HepG2 (cell line): ENCODE measurements around the gene FOLR1. TPM values are rescaled to one million over a fixed set of nuclear protein-coding genes. Genes with fewer than 3 reads are reported as not detected.
A peak's percentile ranks its signal among the peaks of the same experiment; 100 is the strongest.

Experiments used
- AGO2 ChIP-seq: fragments of 200-400 bp; formaldehyde crosslinking; optimal IDR thresholded peaks from 2 replicates; pipeline ENCODE3; 2017; ENCODE audit warnings: mild to moderate bottlenecking, low read depth, low read length, moderate library complexity
- CTCF ChIP-seq: sonication (generic); formaldehyde crosslinking; IDR thresholded peaks from 2 replicates; pipeline ENCODE4 v1.5.0; 2020; ENCODE audit warnings: mild to moderate bottlenecking, missing genetic modification reagents, moderate library complexity
- FOXP4 ChIP-seq: sonication (generic); formaldehyde crosslinking; IDR thresholded peaks from 2 replicates; pipeline ENCODE4 v1.4.0; 2020; ENCODE audit warnings: missing genetic modification reagents
- NFKBIZ ChIP-seq: IDR thresholded peaks from 2 replicates; pipeline ENCODE4 v1.6.1; 2018; ENCODE audit warnings: missing genetic modification reagents, missing compliant biosample characterization
- RAD21 ChIP-seq: fragments of 450-650 bp; formaldehyde crosslinking; IDR thresholded peaks from 2 replicates; pipeline ENCODE4 v1.5.0; 2020; ENCODE audit warnings: mild to moderate bottlenecking
- RBFOX2 ChIP-seq: fragments of 200-400 bp; formaldehyde crosslinking; IDR thresholded peaks from 2 replicates; pipeline ENCODE4 v1.6.1; 2017; ENCODE audit warnings: low read depth, mild to moderate bottlenecking, low read length
- SALL1 ChIP-seq: sonication (generic); formaldehyde crosslinking; IDR thresholded peaks from 2 replicates; pipeline ENCODE4 v1.8.0; 2022; ENCODE audit warnings: mild to moderate bottlenecking, missing genetic modification reagents
- SMAD3 ChIP-seq: sonication (generic); formaldehyde crosslinking; IDR thresholded peaks from 2 replicates; pipeline ENCODE4 v1.4.0; 2020; ENCODE audit warnings: missing genetic modification reagents
- SMC3 ChIP-seq: IDR thresholded peaks from 2 replicates; pipeline ENCODE4 v1.6.1; 2011; ENCODE audit warnings: low read length, improper control_type of control experiment
- ZBTB33 ChIP-seq: sonication (generic); formaldehyde crosslinking; IDR thresholded peaks from 2 replicates; pipeline ENCODE4 v1.4.0; 2020; ENCODE audit warnings: missing genetic modification reagents
- ZFP36L2 ChIP-seq: sonication (generic); formaldehyde crosslinking; IDR thresholded peaks from 2 replicates; pipeline ENCODE4 v1.4.0; 2020; ENCODE audit warnings: missing genetic modification reagents
- ZNF10 ChIP-seq: sonication (generic); formaldehyde crosslinking; IDR thresholded peaks from 2 replicates; pipeline ENCODE4 v1.4.0; 2020; ENCODE audit warnings: mild to moderate bottlenecking, low read depth, missing genetic modification reagents, borderline replicate concordance
- ZNF496 ChIP-seq: sonication (generic); formaldehyde crosslinking; IDR thresholded peaks from 2 replicates; pipeline ENCODE4 v1.8.1; 2023; ENCODE audit warnings: mild to moderate bottlenecking, moderate library complexity, missing genetic modification reagents; ENCODE audit not compliant: insufficient replicate concordance
- polyA plus RNA-seq, 8 experiments: library from polyadenylated mRNA; depleted of rRNA in 3 of 8; stranded (reverse) in 7 of 8; unstranded in 1 of 8; fragments of >200 nt; fragmentation: Illumina TruSeq in 4 of 8; extraction: Trizol in 4 of 8; gene quantifications; 2 replicates each; pipeline versions ENCODE4 v1.2.1 to v1.2.3, GENCODE V29; 2011 to 2016; ENCODE audit warnings: low read depth in 4 of 8, missing spikeins in 1 of 8, mixed read lengths in 1 of 8; ENCODE audit not compliant: insufficient read depth in 1 of 8
- total RNA-seq, 5 experiments: library from RNA; depleted of rRNA; stranded (reverse); fragments of >200 nt; fragmentation: Illumina TruSeq; extraction: Trizol; gene quantifications; 2 replicates each; pipeline ENCODE4 v1.2.3, GENCODE V29; 2016; ENCODE audit warnings: low read depth in 1 of 5
- TF ChIP-seq, protein P1 (sequence below): sonication (generic); formaldehyde crosslinking; IDR thresholded peaks from 2 replicates; pipeline ENCODE4 v1.8.0; 2022; ENCODE audit warnings: low read depth, missing genetic modification reagents
- TF ChIP-seq, protein P2 (sequence below): sonication (generic); formaldehyde crosslinking; IDR thresholded peaks from 2 replicates; pipeline ENCODE4 v1.5.1; 2020; ENCODE audit warnings: missing genetic modification reagents, mild to moderate bottlenecking, borderline replicate concordance
- TF ChIP-seq, protein P3 (sequence below): sonication (generic); formaldehyde crosslinking; IDR thresholded peaks from 2 replicates; pipeline ENCODE4 v1.4.0; 2020; ENCODE audit warnings: missing genetic modification reagents, borderline replicate concordance

Gene FOLR1
- total and polyA plus RNA-seq, 2 of the 13 experiments (the other 11 are each of a cell fraction or from before 2014, with no cell fraction given) = 0.20 TPM; not detected in 1

- TF ChIP-seq CTCF (CRISPR knock-in tag) (peak; percentile 80), SMC3 (peak; percentile 52), ZBTB33 (peak; percentile 100), NFKBIZ (CRISPR knock-in tag) (no peak), ZNF10 (CRISPR knock-in tag) (no peak), ZNF496 (CRISPR knock-in tag) (no peak), FOXP4 (no peak), RBFOX2 (peak; percentile 28), SALL1 (CRISPR knock-in tag) (0 out of 2 replicates have a peak, but pooled peaks have one; percentile 18), AGO2 (peak; percentile 44), RAD21 (CRISPR knock-in tag) (peak; percentile 56), ZFP36L2 (CRISPR knock-in tag) (no peak), SMAD3 (no peak)
- TF ChIP-seq, protein P1, sequence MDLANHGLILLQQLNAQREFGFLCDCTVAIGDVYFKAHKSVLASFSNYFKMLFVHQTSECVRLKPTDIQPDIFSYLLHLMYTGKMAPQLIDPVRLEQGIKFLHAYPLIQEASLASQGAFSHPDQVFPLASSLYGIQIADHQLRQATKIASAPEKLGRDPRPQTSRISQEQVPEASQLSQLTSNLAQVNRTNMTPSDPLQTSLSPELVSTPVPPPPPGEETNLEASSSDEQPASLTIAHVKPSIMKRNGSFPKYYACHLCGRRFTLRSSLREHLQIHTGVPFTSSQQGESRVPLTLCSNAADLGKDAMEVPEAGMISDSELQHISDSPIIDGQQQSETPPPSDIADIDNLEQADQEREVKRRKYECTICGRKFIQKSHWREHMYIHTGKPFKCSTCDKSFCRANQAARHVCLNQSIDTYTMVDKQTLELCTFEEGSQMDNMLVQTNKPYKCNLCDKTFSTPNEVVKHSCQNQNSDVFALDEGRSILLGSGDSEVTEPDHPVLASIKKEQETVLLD (CRISPR knock-in tag) = no peak
- TF ChIP-seq, protein P2, sequence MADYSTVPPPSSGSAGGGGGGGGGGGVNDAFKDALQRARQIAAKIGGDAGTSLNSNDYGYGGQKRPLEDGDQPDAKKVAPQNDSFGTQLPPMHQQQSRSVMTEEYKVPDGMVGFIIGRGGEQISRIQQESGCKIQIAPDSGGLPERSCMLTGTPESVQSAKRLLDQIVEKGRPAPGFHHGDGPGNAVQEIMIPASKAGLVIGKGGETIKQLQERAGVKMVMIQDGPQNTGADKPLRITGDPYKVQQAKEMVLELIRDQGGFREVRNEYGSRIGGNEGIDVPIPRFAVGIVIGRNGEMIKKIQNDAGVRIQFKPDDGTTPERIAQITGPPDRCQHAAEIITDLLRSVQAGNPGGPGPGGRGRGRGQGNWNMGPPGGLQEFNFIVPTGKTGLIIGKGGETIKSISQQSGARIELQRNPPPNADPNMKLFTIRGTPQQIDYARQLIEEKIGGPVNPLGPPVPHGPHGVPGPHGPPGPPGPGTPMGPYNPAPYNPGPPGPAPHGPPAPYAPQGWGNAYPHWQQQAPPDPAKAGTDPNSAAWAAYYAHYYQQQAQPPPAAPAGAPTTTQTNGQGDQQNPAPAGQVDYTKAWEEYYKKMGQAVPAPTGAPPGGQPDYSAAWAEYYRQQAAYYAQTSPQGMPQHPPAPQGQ (CRISPR knock-in tag) = no peak
- TF ChIP-seq, protein P3, sequence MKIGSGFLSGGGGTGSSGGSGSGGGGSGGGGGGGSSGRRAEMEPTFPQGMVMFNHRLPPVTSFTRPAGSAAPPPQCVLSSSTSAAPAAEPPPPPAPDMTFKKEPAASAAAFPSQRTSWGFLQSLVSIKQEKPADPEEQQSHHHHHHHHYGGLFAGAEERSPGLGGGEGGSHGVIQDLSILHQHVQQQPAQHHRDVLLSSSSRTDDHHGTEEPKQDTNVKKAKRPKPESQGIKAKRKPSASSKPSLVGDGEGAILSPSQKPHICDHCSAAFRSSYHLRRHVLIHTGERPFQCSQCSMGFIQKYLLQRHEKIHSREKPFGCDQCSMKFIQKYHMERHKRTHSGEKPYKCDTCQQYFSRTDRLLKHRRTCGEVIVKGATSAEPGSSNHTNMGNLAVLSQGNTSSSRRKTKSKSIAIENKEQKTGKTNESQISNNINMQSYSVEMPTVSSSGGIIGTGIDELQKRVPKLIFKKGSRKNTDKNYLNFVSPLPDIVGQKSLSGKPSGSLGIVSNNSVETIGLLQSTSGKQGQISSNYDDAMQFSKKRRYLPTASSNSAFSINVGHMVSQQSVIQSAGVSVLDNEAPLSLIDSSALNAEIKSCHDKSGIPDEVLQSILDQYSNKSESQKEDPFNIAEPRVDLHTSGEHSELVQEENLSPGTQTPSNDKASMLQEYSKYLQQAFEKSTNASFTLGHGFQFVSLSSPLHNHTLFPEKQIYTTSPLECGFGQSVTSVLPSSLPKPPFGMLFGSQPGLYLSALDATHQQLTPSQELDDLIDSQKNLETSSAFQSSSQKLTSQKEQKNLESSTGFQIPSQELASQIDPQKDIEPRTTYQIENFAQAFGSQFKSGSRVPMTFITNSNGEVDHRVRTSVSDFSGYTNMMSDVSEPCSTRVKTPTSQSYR (CRISPR knock-in tag) = 0 out of 2 replicates have a peak, but pooled peaks have one; percentile 13
These were observed 46.1 kb downstream of the FOLR1 start (continued) for GRCh38 chr11:72238040-72238450.
